CD4-positive, alpha-beta T cell (primary cell): ENCODE data around the gene TBCEL. TPM values are rescaled to one million over a fixed set of nuclear protein-coding genes. Genes with fewer than 3 reads are reported as not detected.

Source experiments
- ATAC-seq: fragments of 200-7000 bp; cut with Tn5 transposase; one replicate; pipeline ENCODE4 v1.10.0; 2022; ENCODE audit warnings: mild to moderate bottlenecking; ENCODE audit not compliant: poor library complexity
- CTCF ChIA-PET: fragments of 350-600 bp; sonication (Branson Sonifier 250); formaldehyde crosslinking; loops from one replicate; lab custom pipeline; 2021; ENCODE audit warnings: antibody characterized with exemption, inconsistent platforms; lab: Charles Lee
- POLR2A ChIA-PET: fragments of 350-600 bp; sonication (Branson Sonifier 250); formaldehyde crosslinking; loops from one replicate; lab custom pipeline; 2021; ENCODE audit warnings: antibody characterized with exemption, inconsistent platforms; lab: Charles Lee
- DNase-seq, 14 experiments: peaks; one replicate each; pipeline ENCODE4 v3.0.0-alpha.2; 2013 to 2020; ENCODE audit warnings: mixed read lengths in 2 of 14
- H3K27ac ChIP-seq, 2 donors: one replicate each; pipeline versions ENCODE4 v1.5.1 to v1.7.0; 2013; ENCODE audit warnings: low read length in 2 of 2, low read depth in 1 of 2, mild to moderate bottlenecking in 1 of 2
- H3K27me3 ChIP-seq, 2 experiments: 1 replicate in 1 of 2; 2 replicates in 1 of 2; pipeline versions ENCODE4 v1.6.1 to v1.7.0; 2013; ENCODE audit warnings: low read length in 2 of 2, control low read depth in 1 of 2, mild to moderate bottlenecking in 1 of 2, moderate library complexity in 1 of 2; ENCODE audit not compliant: insufficient read depth in 2 of 2, control insufficient read depth in 1 of 2
- H3K36me3 ChIP-seq: one replicate; pipeline ENCODE4 v1.6.1; 2013; ENCODE audit warnings: low read length, control low read depth; ENCODE audit not compliant: insufficient read depth
- H3K4me1 ChIP-seq: one replicate; pipeline ENCODE4 v1.6.1; 2013; ENCODE audit warnings: low read length, control low read depth; ENCODE audit not compliant: insufficient read depth
- H3K4me3 ChIP-seq: one replicate; pipeline ENCODE4 v1.5.1; 2013; ENCODE audit warnings: mild to moderate bottlenecking, low read length, moderate library complexity
- H3K9me3 ChIP-seq, 2 experiments: 1 replicate in 1 of 2; 2 replicates in 1 of 2; pipeline versions ENCODE4 v1.6.1 to v1.7.0; 2013; ENCODE audit warnings: low read length in 2 of 2, mild to moderate bottlenecking in 2 of 2, control low read depth in 1 of 2, moderate library complexity in 1 of 2; ENCODE audit not compliant: control insufficient read depth in 1 of 2, insufficient read depth in 1 of 2
- H3K27ac Mint-ChIP-seq: one replicate; pipeline ENCODE4 v1.8.0; 2020; ENCODE audit warnings: mixed read lengths
- H3K27me3 Mint-ChIP-seq: one replicate; pipeline ENCODE4 v1.8.0; 2021; ENCODE audit warnings: mixed read lengths
- H3K36me3 Mint-ChIP-seq: one replicate; pipeline ENCODE4 v1.8.0; 2021; ENCODE audit warnings: low read depth, mixed read lengths
- H3K4me1 Mint-ChIP-seq: one replicate; pipeline ENCODE4 v1.8.0; 2021; ENCODE audit warnings: low read depth, mixed read lengths
- H3K4me3 Mint-ChIP-seq: one replicate; pipeline ENCODE4 v1.8.0; 2020; ENCODE audit warnings: mild to moderate bottlenecking, mixed read lengths
- H3K9me3 Mint-ChIP-seq: one replicate; pipeline ENCODE4 v1.8.0; 2020; ENCODE audit warnings: mixed read lengths
- intact Hi-C, 2 experiments: fragments of 100-400 bp; cut with DNase I in 1 of 2; cut with micrococcal nuclease in 1 of 2; formaldehyde crosslinking; loops; one replicate each; pipeline versions ENCODE4 v1.15.1 to v1.9.0; 2023 to 2025; cut with DNase I, micrococcal nuclease
- total RNA-seq, 174 experiments: library from RNA in 2 of 174; stranded (reverse) in 2 of 174; gene quantifications; one replicate each; pipeline ENCODE4 v1.2.3 and lab custom pipeline; 2021 to 2026
- TF ChIP-seq, protein P1 (sequence below): fragments of 200-600 bp; IDR thresholded peaks from one replicate; pipeline ENCODE4 v1.8.0; 2022; ENCODE audit warnings: antibody characterized with exemption, mild to moderate bottlenecking

TBCEL gene
- total RNA-seq, 2 experiments from 2014 or later = 19.4 to 20.3 TPM

DNA sequence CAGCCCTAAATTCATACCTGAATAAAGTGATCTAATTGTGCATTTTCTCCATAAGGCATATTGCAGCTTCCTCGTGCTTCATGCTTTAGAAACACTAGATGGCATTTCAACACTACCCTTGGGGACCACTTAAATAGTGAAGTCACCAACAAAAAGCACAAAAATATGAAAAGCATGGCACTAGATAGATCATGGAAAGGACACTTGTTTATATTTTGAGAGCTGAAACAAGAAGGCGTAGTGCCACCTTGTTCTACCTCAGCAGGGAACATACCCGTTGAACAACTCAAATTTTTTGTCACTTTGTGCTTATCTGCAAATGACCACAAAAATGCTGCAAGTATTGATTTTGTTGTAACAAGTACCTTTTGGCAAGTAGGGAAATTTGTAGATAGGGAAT, 8.6 kb downstream of the TBCEL start:
- H3K4me1 ChIP-seq = no peaks in the 10 kb centered on the region
- H3K4me3 ChIP-seq = no peak overlapping the region
- H3K9me3 ChIP-seq = no peaks in the 10 kb centered on the region
- no peak overlapping the region for H3K27ac ChIP-seq
- Mint-ChIP-seq H3K27me3 (no peaks in the 10 kb centered on the region), H3K36me3 (peaks cover 17% of the 10 kb centered on the region), H3K4me1 (peaks cover 39% of the 10 kb centered on the region), H3K4me3 (no peak overlapping the region), H3K27ac (no peak overlapping the region), H3K9me3 (no peaks in the 10 kb centered on the region)
- DNase-seq = no peak
- ChIA-PET POLR2A (no interaction called here), CTCF (interaction anchor here (0.8 kb wide), 1 partner anchor 69 kb away, joined by 3 read pairs; no protein-coding TSS in a partner anchor)
- TF ChIP-seq, protein P1, sequence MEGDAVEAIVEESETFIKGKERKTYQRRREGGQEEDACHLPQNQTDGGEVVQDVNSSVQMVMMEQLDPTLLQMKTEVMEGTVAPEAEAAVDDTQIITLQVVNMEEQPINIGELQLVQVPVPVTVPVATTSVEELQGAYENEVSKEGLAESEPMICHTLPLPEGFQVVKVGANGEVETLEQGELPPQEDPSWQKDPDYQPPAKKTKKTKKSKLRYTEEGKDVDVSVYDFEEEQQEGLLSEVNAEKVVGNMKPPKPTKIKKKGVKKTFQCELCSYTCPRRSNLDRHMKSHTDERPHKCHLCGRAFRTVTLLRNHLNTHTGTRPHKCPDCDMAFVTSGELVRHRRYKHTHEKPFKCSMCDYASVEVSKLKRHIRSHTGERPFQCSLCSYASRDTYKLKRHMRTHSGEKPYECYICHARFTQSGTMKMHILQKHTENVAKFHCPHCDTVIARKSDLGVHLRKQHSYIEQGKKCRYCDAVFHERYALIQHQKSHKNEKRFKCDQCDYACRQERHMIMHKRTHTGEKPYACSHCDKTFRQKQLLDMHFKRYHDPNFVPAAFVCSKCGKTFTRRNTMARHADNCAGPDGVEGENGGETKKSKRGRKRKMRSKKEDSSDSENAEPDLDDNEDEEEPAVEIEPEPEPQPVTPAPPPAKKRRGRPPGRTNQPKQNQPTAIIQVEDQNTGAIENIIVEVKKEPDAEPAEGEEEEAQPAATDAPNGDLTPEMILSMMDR = no peak
- no peak for ATAC-seq
- intact Hi-C loops = no loop called here
- H3K27me3 ChIP-seq = no peaks in the 10 kb centered on the region
- H3K36me3 ChIP-seq = no peaks in the 10 kb centered on the region

- peaks cover 17% of the 10 kb centered on the region for H3K36me3 Mint-ChIP-seq
- ATAC-seq (no peak), DNase-seq (no peak)
- H3K36me3 ChIP-seq = no peaks in the 10 kb centered on the region
- peaks cover 38% of the 10 kb centered on the region for H3K4me1 Mint-ChIP-seq
- no peak overlapping the region for H3K4me3 ChIP-seq
- no peak overlapping the region for H3K4me3 Mint-ChIP-seq
- no peak overlapping the region for H3K27ac Mint-ChIP-seq
- no peak overlapping the region for H3K27ac ChIP-seq
- no peaks in the 10 kb centered on the region for H3K27me3 Mint-ChIP-seq
- intact Hi-C loops = no loop called here
- no peaks in the 10 kb centered on the region for H3K9me3 Mint-ChIP-seq
- ChIA-PET POLR2A (no interaction called here), CTCF (no interaction called here)
- no peaks in the 10 kb centered on the region for H3K27me3 ChIP-seq
- H3K4me1 ChIP-seq = no peaks in the 10 kb centered on the region
- TF ChIP-seq, protein P1 = no peak
- H3K9me3 ChIP-seq = no peaks in the 10 kb centered on the region
Measured at GRCh38 chr11:121033635-121034034, 9.7 kb downstream of the TBCEL start.

- H3K9me3 ChIP-seq = no peaks in the 10 kb centered on the region
- ATAC-seq = no peak
- H3K4me3 Mint-ChIP-seq = no peak overlapping the region
- no peaks in the 10 kb centered on the region for H3K36me3 ChIP-seq
- H3K4me1 Mint-ChIP-seq = peaks cover 32% of the 10 kb centered on the region
- CTCF ChIA-PET = interaction anchor here (1.0 kb wide), 1 partner anchor 159 kb away, joined by 3 read pairs; no protein-coding TSS in a partner anchor
- no peak overlapping the region for H3K4me3 ChIP-seq
- intact Hi-C loops = no loop called here
- H3K27me3 ChIP-seq = no peaks in the 10 kb centered on the region
- TF ChIP-seq, protein P1 = no peak
- H3K27ac ChIP-seq = no peak overlapping the region
- no peaks in the 10 kb centered on the region for H3K4me1 ChIP-seq
- POLR2A ChIA-PET = interaction anchor here (1.0 to 1.1 kb wide), 2 partner anchors 11 to 49 kb away, joined by 3 to 5 read pairs; partner anchors contain the start of gene TBCEL
- H3K27ac Mint-ChIP-seq = no peak overlapping the region
- H3K9me3 Mint-ChIP-seq = no peaks in the 10 kb centered on the region
- H3K27me3 Mint-ChIP-seq = no peaks in the 10 kb centered on the region
- H3K36me3 Mint-ChIP-seq = peaks cover 12% of the 10 kb centered on the region
- no peak for DNase-seq
Measured at GRCh38 chr11:121035169-121035755, 11.4 kb downstream of the TBCEL start.
